ENCODE measurements around the gene KIRREL1.

Gene KIRREL1

GRCh38 chr1:158077411-158078256, 84.2 kb downstream of the KIRREL1 start:
- DNase-seq: no peak

- DNase-seq: no peak
These were observed 85.2 kb downstream of the KIRREL1 start for GRCh38 chr1:158078569-158079080.

GRCh38 chr1:158080066-158080465, 86.6 kb downstream of the KIRREL1 start:
- DNase-seq: no peak

- no peak for DNase-seq
These were observed 90.9 kb downstream of the KIRREL1 start for GRCh38 chr1:158084336-158084735.

- no peak for DNase-seq
These were observed 91.3 kb downstream of the KIRREL1 start for GRCh38 chr1:158084747-158085146.

- peak; percentile 9 for DNase-seq
These were observed 94.0 kb downstream of the KIRREL1 start for GRCh38 chr1:158087320-158087927.

- no peak for DNase-seq
These were observed 96.0 kb downstream of the KIRREL1 start for GRCh38 chr1:158089476-158089875.

GRCh38 chr1:158089925-158090637, 96.6 kb downstream of the KIRREL1 start:
- DNase-seq: no peak

GRCh38 chr1:158093376-158093775, 99.9 kb downstream of the KIRREL1 start:
- no peak for DNase-seq

GRCh38 chr1:158094571-158094970, 101.1 kb downstream of the KIRREL1 start:
- DNase-seq: no peak

- DNase-seq: peak; percentile 16
These were observed 102.4 kb downstream of the KIRREL1 start for GRCh38 chr1:158095737-158096335.

- no peak for DNase-seq
These were observed 104.8 kb downstream of the KIRREL1 start for GRCh38 chr1:158098256-158098655.

GRCh38 chr1:158099185-158099584, 105.7 kb downstream of the KIRREL1 start:
- no peak for DNase-seq

GRCh38 chr1:158100498-158100897, 107.1 kb downstream of the KIRREL1 start:
- DNase-seq: no peak

GRCh38 chr1:158101455-158101854, 108.0 kb downstream of the KIRREL1 start:
- DNase-seq: no peak

- no peak for DNase-seq
These were observed 108.5 kb downstream of the KIRREL1 start for GRCh38 chr1:158101927-158102326.

GRCh38 chr1:158102881-158103674, 109.6 kb downstream of the KIRREL1 start:
- no peak for DNase-seq

- DNase-seq: no peak
These were observed 110.5 kb downstream of the KIRREL1 start for GRCh38 chr1:158103861-158104522.

- no peak for DNase-seq
These were observed 111.4 kb downstream of the KIRREL1 start for GRCh38 chr1:158104891-158105290.

- no peak for DNase-seq
These were observed 112.1 kb downstream of the KIRREL1 start for GRCh38 chr1:158105352-158106095.

- DNase-seq: no peak
These were observed 114.5 kb downstream of the KIRREL1 start for GRCh38 chr1:158107916-158108315.
